ENCODE measurements around the gene VKORC1L1.
"Not testable (repeated sequence)": the region's sequence is repeated elsewhere in the genome, so short reads cannot be mapped to it uniquely, and the experiment has no call there.

Gene VKORC1L1
- 6.7 to 48.2 (median 44.7) reads per million in 9 experiments for total RNA-seq

DNA sequence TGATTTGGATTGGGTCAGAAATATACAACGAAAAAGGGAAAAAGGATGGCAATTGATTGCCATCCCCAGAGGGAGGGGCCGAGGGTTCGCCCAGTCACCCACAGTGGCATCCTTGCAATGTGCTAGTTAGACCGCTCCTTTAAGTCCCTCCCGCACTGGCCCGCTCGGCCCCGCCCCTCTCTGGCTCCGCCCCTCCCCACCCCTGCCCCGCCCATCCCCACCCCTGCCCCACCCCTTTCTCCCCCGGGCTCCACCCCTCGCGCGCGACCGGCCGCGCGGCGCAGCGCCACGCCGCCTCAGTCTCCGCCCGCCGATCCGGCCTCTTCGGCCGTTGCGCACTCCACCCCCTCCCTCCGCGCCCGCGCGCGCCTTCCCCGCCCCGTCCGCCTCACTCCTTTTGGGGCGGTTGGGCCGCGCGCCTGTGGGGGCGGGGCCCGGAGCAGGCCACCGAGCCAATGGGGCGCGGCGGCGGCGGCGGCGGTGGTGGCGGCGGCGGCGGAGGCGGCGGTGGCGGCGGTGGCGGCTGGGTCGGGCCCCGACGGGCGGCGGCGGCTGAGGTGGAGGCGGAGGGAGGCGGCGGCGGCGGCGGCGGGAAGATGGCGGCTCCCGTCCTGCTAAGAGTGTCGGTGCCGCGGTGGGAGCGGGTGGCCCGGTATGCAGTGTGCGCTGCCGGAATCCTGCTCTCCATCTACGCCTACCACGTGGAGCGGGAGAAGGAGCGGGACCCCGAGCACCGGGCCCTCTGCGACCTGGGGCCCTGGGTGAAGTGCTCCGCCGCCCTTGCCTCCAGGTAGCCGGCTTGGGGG, at the start of gene VKORC1L1:
Gene VKORC1L1, plus strand, starts transcription at position 299 of the 806 bp plus-strand sequence. Its CDS starts 298 bp downstream, at position 597.
- peaks cover 12% of the 10 kb centered on the region for H3K36me3 Mint-ChIP-seq (ENCODE audit: insufficient read depth)
- no peaks in the 10 kb centered on the region for H3K27me3 Mint-ChIP-seq
- H3K27ac Mint-ChIP-seq, result peak within 1 kb of the TSS; percentile 82 to 88
- peak; percentile 86 to 91 (median 89) for DNase-seq
- peak; percentile 88 for ATAC-seq (replicated peaks)
- peak within 1 kb of the TSS; percentile 84 to 85 for H3K4me3 Mint-ChIP-seq
- H3K4me1 Mint-ChIP-seq (ENCODE audit: low read depth in 2 of 2), result peaks cover 0 to 2% of the 10 kb centered on the region in 2 donors
- H3K9me3 Mint-ChIP-seq, result no peaks in the 10 kb centered on the region

- H3K36me3 Mint-ChIP-seq (ENCODE audit: insufficient read depth), result no peaks in the 10 kb centered on the region
These were observed 45.5 kb upstream of the VKORC1L1 start for GRCh38 chr7:65827366-65827765.

GRCh38 chr7:65832281-65832680, 40.6 kb upstream of the VKORC1L1 start:
- Mint-ChIP-seq H3K36me3 (ENCODE audit: insufficient read depth) (no peaks in the 10 kb centered on the region), H3K4me1 (ENCODE audit: low read depth in 2 of 2) (peaks cover 4 to 6% of the 10 kb centered on the region in 2 donors), H3K4me3 (no peak overlapping the region), H3K27me3 (no peaks in the 10 kb centered on the region), H3K27ac (no peak overlapping the region), H3K9me3 (no peaks in the 10 kb centered on the region)
- no peak for DNase-seq
- no peak for ATAC-seq (replicated peaks)

More at GRCh38 chr7:65827366-65827765, 45.5 kb upstream of the VKORC1L1 start:
- no peaks in the 10 kb centered on the region for H3K27me3 Mint-ChIP-seq
- H3K4me3 Mint-ChIP-seq, result no peak overlapping the region
- no peaks in the 10 kb centered on the region for H3K4me1 Mint-ChIP-seq (ENCODE audit: low read depth in 2 of 2)
- DNase-seq (no peak), ATAC-seq (replicated peaks) (no peak)
- H3K27ac Mint-ChIP-seq, result no peak overlapping the region
- no peaks in the 10 kb centered on the region for H3K9me3 Mint-ChIP-seq

DNA sequence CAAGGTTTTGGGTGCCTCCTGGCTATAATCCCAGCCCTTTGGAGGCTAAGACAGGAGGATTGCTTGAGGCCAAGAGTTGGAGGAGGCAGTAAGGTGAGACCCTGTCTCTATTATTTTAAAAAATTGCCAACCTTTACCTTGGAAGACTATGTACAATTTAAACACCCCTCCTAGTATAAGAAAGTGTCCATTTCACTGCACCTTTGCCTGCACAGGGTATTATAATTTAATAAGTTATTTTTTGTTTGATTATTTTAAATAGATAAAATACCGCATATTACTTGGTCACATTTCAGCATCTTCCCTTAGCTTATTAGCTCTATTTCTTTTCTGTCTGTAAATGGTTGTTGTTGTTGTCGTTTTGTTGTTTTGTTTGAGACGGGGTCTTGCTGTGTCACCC, 36.2 kb upstream of the VKORC1L1 start:
- not testable (repeated sequence) for H3K4me3 Mint-ChIP-seq; H3K4me1 Mint-ChIP-seq (ENCODE audit: low read depth in 2 of 2); ATAC-seq (replicated peaks); H3K36me3 Mint-ChIP-seq (ENCODE audit: insufficient read depth); H3K9me3 Mint-ChIP-seq; H3K27me3 Mint-ChIP-seq; DNase-seq
- peak overlapping the region in 1 of 2 donors; percentile 38 for H3K27ac Mint-ChIP-seq

GRCh38 chr7:65837541-65837956, 35.3 kb upstream of the VKORC1L1 start:
- H3K4me3 Mint-ChIP-seq; H3K27me3 Mint-ChIP-seq; H3K9me3 Mint-ChIP-seq; H3K4me1 Mint-ChIP-seq (ENCODE audit: low read depth in 2 of 2); DNase-seq; H3K36me3 Mint-ChIP-seq (ENCODE audit: insufficient read depth); ATAC-seq (replicated peaks): not testable (repeated sequence)
- peak overlapping the region in 1 of 2 donors; percentile 38 for H3K27ac Mint-ChIP-seq

DNA sequence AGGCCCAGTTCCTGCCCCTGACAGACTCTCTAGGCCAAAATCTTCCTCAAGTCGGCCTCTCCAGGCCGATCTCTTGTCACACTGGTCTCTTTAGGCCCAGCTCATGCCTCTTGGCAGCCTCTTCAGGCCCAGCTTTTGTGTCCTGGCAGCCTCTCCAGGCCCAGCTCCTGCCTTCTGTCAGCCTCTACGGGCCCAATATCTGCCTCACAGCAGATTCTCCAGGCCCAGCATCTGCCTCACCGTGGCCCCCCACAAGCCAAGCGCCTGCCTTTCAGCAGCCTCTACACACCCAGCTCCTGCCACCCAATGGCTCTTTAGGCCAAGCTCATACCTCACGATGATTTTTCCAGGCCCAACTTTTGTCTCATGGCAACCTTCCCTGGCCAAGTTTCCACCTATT, 33.0 kb upstream of the VKORC1L1 start:
- H3K27me3 Mint-ChIP-seq, result no peaks in the 10 kb centered on the region
- H3K4me3 Mint-ChIP-seq, result no peak overlapping the region
- DNase-seq, result no peak
- H3K4me1 Mint-ChIP-seq (ENCODE audit: low read depth in 2 of 2), result peaks cover 4 to 6% of the 10 kb centered on the region in 2 donors
- H3K36me3 Mint-ChIP-seq (ENCODE audit: insufficient read depth), result no peaks in the 10 kb centered on the region
- H3K9me3 Mint-ChIP-seq, result no peaks in the 10 kb centered on the region
- peak overlapping the region in 1 of 2 donors; percentile 0 for H3K27ac Mint-ChIP-seq
- ATAC-seq (replicated peaks), result no peak

GRCh38 chr7:65840446-65840845, 32.4 kb upstream of the VKORC1L1 start:
- DNase-seq (no peak), ATAC-seq (replicated peaks) (no peak)
- Mint-ChIP-seq H3K9me3 (no peaks in the 10 kb centered on the region), H3K27ac (peak overlapping the region; percentile 0 to 78), H3K27me3 (no peaks in the 10 kb centered on the region), H3K4me3 (no peak overlapping the region), H3K4me1 (ENCODE audit: low read depth in 2 of 2) (peaks cover 2% of the 10 kb centered on the region in 2 donors), H3K36me3 (ENCODE audit: insufficient read depth) (no peaks in the 10 kb centered on the region)

- not testable (repeated sequence) for H3K4me1 Mint-ChIP-seq (ENCODE audit: low read depth in 2 of 2); H3K4me3 Mint-ChIP-seq; ATAC-seq (replicated peaks); H3K9me3 Mint-ChIP-seq; H3K27ac Mint-ChIP-seq; H3K36me3 Mint-ChIP-seq (ENCODE audit: insufficient read depth); H3K27me3 Mint-ChIP-seq; DNase-seq
These were observed 29.3 kb upstream of the VKORC1L1 start for GRCh38 chr7:65843616-65844015.

DNA sequence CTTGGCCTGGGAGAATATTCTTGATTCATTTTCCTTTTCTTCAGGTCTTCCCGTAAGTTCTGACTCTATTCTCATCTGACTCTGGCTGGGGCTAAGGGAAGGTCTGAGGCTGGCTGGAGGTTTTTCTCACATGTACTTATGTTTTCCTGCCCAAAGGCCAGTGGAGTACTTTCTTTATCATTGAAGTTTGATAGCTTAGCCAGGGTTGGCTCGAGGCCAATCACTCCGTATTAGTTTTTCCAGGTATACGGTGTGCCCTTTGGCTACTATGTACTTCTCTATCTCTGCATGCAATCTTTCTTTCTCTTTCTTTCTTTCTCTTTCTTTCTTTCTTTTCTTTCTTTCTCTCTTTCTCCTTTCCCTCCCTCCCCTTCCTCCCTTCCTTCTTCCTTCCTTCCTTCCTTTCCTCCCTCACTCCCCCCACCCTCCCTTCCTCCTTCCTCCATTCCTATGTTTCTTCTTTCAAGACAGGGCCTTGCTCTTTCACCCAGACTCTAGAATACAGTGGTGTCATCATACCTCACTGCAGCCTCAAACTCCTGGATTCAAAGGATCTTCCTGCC, 26.8 kb upstream of the VKORC1L1 start:
- H3K9me3 Mint-ChIP-seq, result no peaks in the 10 kb centered on the region
- no peaks in the 10 kb centered on the region for H3K36me3 Mint-ChIP-seq (ENCODE audit: insufficient read depth)
- no peaks in the 10 kb centered on the region for H3K4me1 Mint-ChIP-seq (ENCODE audit: low read depth in 2 of 2)
- H3K27me3 Mint-ChIP-seq, result no peaks in the 10 kb centered on the region
- no peak for ATAC-seq (replicated peaks)
- no peak overlapping the region for H3K4me3 Mint-ChIP-seq
- peak overlapping the region in 1 of 2 donors; percentile 39 for H3K27ac Mint-ChIP-seq
- no peak for DNase-seq

DNA sequence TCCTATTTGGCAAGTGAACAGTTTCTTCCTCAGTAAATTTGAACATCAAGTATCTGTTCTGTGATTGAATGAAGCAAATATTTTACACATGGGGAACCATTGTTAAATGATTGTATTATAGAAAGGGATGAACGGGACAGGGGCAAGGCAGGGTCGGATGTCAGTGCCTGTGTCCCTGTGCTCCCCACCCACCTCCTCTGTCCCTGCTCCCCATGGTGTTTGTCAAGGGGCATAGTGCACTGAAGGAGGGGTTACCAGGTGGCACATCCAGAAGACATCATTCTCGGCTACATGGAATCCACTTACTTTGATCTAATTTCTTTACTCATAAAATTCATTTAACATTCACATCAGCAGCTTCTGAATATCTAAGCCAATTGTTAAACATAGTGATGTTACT, 19.4 kb upstream of the VKORC1L1 start:
- ATAC-seq (replicated peaks); H3K4me3 Mint-ChIP-seq; H3K9me3 Mint-ChIP-seq; H3K27me3 Mint-ChIP-seq; H3K4me1 Mint-ChIP-seq (ENCODE audit: low read depth in 2 of 2); DNase-seq; H3K27ac Mint-ChIP-seq; H3K36me3 Mint-ChIP-seq (ENCODE audit: insufficient read depth): not testable (repeated sequence)

DNA sequence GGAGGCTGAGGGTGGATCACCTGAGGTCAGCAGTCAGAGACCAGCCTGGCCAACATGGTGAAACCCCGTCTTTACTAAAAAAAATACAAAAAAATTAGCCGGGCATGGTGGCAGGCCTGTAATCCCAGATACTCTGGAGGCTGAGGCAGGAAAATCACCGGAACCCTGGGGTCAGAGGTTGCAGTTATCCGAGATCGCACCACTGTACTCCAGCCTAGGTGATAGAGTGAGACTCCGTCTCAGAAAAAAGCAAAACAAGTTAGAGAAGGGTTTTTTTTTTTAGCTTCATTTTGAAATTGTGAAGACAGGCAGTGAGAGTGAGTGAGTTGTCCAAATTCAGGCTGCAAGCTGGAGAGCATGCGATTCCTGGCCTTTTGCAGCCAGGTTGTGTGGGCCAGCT, 19.0 kb upstream of the VKORC1L1 start:
- H3K9me3 Mint-ChIP-seq; H3K4me3 Mint-ChIP-seq; H3K27ac Mint-ChIP-seq; DNase-seq; H3K4me1 Mint-ChIP-seq (ENCODE audit: low read depth in 2 of 2); H3K27me3 Mint-ChIP-seq; H3K36me3 Mint-ChIP-seq (ENCODE audit: insufficient read depth); ATAC-seq (replicated peaks): not testable (repeated sequence)

GRCh38 chr7:65857321-65857894, 15.5 kb upstream of the VKORC1L1 start:
- H3K27ac Mint-ChIP-seq; H3K4me1 Mint-ChIP-seq (ENCODE audit: low read depth in 2 of 2); DNase-seq; H3K4me3 Mint-ChIP-seq; ATAC-seq (replicated peaks); H3K36me3 Mint-ChIP-seq (ENCODE audit: insufficient read depth); H3K9me3 Mint-ChIP-seq; H3K27me3 Mint-ChIP-seq: not testable (repeated sequence)

DNA sequence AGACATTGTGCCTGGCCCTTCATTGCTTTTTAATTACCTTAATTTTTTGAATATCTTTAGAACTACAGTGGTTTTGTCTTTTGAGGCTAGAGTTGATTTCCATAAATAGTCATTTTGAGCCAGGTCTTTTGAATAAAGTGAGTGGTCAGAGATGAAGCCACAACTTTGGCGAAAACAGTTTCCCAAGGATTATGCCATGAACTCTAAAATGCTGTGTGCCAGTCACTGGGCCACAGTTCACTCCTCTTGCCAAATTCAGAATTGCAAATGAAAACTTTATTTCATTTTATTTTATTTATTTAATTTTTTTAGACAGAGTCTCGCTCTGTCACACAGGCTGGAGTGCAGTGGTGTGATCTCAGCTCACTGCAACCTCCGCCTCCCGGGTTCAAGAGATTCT, 14.2 kb upstream of the VKORC1L1 start:
- H3K36me3 Mint-ChIP-seq (ENCODE audit: insufficient read depth); ATAC-seq (replicated peaks); H3K4me3 Mint-ChIP-seq; H3K27ac Mint-ChIP-seq; H3K4me1 Mint-ChIP-seq (ENCODE audit: low read depth in 2 of 2); DNase-seq; H3K27me3 Mint-ChIP-seq; H3K9me3 Mint-ChIP-seq: not testable (repeated sequence)

DNA sequence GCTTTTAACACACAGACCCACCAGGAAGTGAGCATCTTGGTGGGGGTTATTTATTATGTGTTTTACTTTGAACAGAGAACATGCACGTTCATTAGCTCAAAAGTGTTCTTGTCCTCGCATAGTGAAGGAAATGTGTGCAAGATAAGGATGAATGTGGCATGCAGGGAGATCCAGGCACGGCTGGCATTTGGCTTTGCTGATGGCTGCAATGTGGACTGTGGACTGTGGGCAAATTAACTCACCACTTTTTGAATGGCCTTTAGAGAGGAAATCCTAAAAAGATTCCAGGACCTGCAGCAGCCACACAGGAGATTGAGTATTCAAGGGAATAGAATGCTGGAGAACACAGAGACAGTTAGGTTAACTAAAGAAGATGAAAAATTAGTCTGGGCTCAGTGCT, 6.6 kb upstream of the VKORC1L1 start:
- DNase-seq; H3K4me3 Mint-ChIP-seq; H3K4me1 Mint-ChIP-seq (ENCODE audit: low read depth in 2 of 2); H3K27me3 Mint-ChIP-seq; ATAC-seq (replicated peaks); H3K9me3 Mint-ChIP-seq; H3K27ac Mint-ChIP-seq; H3K36me3 Mint-ChIP-seq (ENCODE audit: insufficient read depth): not testable (repeated sequence)

All from effector memory CD8-positive, alpha-beta T cell (primary cell).